OCI-M2 (cell line): ENCODE data around the gene CRK.

Source experiments
- DNase-seq: peaks from one replicate; lab custom pipeline; 2025; ENCODE audit not compliant: unreplicated experiment; lab: John Stamatoyannopoulos, UW

CRK gene

DNA sequence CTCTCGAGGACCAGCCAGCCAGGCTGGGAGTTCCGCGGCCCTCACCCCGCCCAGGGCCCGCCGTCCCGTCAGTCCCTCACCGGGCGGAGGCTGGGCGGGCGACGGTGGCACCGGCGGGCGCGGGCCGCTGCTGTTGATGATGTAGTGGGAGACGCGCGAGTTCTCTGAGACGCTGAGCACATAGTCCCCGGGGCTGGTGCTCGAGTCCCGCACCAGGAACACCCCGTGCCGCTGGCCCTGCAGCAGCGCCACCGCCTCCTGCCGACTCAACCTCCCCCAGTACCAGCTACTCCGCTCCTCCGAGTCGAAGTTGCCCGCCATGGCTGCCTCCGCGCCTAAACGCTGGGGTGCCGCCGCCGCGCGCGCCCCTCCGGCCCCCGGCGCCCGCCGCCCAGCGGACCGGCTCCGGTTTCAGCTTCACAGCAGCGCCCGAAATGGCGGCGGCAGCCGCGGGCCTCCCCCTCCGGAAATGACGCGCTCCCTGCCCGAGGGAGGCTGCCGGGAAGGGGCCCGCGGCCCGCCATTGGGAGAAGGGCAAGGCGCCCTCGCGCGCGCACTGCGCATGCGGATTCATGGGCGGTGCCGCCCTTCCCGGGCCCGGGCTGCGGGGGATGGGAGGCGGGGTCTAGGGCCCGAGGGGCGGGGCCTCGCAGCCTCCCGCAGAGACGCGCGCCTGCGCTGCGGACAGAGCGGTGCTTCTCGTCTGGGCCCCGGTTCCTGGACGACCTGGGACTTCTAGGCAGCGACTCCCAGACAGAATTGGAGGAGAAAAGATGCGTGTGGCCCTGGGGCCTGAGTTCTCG, at the start of gene CRK:
Gene CRK, minus strand, starts transcription at position 436 of the 803 bp plus-strand sequence. Its CDS starts 115 bp downstream, at position 321.
- DNase-seq: peak; percentile 74

DNA sequence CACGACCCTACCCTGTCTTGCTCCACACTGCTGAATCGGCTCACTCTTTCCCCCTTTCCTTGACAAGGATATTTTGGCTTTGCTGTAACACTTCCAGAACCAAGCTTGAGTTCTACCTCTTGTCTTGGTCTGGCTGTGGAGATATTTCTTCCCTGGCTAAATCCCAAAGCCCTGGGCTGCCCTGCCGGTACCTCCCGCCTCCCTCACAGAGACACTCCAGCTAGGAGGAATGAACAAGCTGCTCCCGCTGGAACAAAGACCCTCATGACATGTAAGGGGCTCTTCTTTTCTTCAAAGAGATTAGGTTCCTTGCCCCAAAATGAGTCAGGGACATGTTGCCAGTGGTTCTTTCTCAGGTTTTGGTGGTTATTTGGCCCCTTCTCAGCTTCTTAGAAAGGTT, 49.6 kb upstream of the CRK start:
- no peak for DNase-seq

DNA sequence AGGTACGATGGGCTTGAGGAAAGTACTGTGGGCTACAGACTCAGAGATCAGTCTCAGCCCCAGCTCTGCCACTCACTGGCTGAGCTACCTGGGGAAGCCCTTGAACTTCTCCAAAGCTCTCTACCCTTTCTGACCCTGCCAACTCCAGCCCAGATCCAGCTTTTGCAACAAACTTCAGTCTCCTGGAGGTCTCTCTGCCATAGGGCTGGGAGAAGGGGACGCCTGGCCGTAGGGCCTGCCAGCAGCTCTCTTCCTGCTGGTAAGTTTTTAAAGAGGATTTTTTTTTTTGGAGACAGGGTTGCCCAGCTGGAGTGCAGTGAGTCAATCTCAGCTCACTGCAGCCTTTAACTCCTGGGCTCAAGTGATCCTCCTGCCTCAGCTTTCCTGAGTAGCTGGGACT, 48.8 kb upstream of the CRK start:
- DNase-seq: no peak

DNA sequence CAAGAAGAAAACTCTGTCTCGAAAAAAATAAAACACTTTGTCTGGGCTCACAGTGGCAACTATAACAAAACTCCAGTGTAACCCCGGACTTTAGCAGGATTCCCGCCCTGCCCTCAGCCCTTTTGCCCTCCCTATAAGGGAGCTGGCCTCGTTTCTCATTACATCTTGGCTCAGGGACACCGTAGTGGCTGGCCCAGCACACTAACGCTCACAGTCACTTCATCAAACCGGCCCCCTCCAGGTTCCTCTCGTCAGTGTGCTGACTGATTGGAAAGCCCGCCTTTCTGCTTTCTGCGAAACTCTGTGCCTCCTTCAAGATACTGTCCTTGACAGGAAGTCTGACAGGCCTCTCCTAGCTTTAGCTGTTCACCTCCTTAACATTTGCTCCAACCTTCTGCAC, 47.7 kb upstream of the CRK start:
- DNase-seq: no peak

DNA sequence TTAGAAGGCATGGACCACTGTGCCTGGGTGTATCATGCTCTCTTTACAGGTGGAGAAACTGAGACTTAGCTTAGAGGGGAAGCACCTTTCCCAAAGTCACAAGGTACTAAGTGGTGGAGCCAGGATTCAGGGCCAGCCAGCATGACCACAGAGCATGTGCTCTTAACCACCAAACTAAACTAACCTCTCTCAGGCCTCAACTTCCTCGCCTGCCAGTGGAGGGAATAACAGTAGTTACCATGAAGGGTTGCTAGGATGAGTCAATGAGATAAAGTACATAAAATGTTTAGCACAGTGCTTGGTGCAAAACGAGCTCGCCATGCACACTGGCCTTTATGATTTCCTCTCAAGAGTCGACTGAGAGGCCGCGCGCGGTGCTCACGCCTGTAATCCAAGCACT, 42.8 kb upstream of the CRK start:
- DNase-seq: no peak

DNA sequence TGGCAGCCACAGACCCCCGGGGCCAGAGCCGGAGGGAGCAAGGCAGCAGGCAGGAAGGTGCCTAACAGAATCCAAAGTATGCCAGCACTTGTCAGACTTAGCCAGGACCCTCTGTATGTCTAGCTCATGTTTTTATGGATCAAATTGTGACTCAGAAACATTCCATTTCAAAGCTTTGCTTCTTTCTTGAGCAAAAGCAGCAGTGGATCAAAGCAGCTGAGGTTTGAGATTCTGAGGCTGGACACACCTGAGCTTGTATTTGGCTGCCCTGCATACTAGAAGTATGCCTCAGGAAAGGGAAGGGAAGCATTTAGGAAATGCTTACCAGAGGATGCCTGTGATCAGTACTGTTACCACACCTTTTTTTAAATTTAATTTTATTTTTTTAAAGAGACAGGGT, 42.2 kb upstream of the CRK start:
- DNase-seq: no peak

DNA sequence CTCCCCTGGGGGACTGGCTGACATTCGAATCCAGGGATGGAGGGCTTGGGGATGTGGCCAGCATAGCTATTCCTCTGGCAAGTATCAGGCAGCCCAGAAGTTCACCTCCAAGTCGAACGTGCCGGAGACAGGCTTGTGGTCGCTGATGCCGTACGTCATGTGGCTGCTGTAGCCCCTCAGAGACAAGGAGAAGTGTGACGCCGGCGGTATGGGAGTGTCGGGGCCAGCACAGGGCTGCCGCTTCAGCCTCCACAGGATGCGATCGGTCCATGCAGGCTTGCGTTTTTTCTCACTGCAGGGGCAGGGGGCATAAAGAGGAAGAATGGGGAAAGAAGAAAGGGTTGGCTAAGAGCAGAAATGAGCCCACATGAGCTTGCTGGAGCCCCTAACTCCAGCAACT, 41.8 kb upstream of the CRK start:
- no peak for DNase-seq

DNA sequence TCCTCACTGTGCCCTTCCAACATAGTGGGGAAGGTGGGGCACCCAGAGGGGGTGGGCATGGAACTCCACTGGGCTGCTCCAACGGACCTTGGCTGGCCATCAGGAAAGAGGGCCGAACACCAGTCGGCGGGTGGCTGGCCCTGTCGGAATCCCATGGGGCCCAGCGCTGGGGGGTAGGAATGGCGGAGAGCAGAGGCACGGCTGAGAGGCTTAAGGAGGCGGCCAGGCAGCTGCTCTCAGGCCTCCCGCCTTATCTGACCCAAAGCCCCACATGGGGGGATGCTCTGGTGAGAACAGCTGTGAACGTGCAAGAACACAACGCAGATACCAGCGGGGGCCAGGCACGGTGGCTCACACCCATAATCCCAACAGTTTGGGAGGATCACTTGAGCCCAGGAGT, 40.8 kb upstream of the CRK start:
- no peak for DNase-seq

DNA sequence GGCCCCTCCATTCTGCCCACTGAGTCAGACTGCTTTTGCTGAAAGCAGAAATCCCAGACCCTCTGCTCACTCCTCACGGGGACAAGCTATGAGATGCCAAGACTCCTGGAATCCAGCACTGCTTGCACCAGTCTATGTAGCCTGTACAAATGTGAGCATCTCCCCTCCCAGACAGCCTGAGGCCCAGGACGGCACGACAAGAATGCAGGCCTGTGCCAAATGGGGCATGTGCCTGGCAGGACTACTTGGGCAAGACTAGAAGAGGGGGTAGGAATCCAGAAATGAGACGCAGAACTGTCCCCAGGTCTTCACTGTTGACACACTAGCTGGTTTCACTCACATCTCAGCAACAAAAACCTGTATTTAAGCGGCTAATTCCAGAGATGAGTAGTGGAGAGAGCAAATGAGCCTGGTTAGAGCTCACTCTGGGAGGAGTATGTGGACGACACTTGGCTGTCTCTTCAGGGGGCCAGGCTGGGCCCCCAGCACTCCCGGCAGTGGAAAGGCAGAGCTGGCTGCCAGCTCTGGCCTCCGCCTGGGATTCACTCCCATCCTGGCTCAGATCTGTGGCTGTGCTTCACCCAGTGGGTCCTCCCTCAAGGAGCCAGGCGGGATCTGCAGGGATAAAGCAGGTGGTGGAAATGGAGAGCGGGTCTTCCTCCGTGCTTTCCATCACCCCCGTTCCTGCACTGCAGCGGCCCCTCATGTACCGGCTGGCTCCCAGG, 39.4 kb upstream of the CRK start:
- DNase-seq: no peak

DNA sequence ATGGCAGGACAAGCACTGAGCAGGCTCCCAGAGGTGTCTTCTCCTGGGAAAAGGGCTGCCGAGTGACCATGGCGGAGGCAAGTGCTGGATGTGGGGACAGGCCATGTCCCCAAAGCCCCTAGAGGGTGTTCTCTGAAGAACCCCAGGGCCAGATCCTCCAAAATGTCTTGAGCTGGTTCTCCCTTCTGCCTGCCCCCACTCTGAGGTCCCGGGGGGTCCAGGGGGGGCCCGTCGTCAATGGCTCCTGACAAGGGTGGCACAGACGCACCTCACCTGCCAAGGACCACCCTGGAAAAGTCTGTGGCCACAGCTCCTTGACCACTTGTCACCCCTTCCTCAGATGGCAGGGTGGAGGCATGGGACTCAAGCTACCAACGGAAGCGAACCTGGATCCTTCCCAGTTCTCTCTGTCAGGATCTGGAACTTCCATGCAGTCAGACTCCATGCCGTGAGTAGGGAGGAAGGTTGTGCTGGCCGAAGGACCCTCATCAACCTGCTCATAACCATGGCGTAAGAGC, 38.8 kb upstream of the CRK start:
- DNase-seq: no peak

DNA sequence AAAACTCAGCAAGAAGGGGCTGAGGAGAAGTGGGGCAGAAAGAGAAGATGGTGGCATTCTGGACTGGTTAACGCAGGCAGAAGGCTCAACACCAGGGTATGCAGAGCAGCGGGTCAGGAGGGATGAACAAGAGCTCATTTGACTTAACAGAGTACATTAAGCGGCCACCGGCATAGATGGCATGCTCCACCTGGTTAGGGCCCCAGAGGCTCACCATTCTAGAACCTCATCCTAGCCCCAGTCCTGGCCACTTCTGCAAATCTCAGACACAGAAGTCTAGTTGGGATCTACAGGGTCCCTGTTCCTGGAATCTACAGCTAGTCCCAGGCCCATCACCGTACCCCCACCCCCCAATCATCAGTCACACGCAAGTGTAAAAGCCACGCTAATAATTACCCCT, 38.2 kb upstream of the CRK start:
- DNase-seq: no peak

DNA sequence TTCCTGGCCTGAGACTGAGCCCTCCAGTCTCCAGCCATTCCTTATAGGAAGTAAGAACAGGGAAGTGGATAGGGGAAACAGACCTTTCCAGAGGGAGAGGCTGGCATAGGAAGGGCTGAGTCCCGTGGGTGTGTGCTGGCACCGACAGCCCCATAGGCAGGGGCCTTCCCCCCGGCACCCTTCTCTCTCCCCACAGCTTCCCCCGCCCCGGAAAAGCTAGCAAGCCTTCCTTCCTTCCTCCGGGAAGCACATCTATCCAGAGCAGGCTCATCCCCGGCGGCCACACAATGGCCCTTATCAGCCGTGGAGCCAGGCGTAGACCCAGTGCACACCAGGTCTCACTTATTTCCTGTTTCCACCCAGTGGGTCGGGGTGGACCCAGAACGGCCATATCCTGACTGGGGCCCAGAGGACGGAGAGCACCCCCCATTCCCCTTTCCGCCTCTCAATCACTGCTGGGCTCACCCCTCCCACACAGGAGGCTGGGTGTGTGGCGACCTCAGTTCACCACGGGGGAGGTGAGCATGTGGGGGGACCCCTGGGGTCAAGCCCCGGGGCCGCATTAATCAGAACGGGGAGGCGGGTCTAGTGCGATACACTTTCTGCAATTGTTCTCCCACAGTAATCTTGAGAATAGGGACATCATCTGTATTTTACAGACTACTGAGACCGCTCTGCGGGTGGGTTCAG, 37.4 kb upstream of the CRK start:
- no peak for DNase-seq

DNA sequence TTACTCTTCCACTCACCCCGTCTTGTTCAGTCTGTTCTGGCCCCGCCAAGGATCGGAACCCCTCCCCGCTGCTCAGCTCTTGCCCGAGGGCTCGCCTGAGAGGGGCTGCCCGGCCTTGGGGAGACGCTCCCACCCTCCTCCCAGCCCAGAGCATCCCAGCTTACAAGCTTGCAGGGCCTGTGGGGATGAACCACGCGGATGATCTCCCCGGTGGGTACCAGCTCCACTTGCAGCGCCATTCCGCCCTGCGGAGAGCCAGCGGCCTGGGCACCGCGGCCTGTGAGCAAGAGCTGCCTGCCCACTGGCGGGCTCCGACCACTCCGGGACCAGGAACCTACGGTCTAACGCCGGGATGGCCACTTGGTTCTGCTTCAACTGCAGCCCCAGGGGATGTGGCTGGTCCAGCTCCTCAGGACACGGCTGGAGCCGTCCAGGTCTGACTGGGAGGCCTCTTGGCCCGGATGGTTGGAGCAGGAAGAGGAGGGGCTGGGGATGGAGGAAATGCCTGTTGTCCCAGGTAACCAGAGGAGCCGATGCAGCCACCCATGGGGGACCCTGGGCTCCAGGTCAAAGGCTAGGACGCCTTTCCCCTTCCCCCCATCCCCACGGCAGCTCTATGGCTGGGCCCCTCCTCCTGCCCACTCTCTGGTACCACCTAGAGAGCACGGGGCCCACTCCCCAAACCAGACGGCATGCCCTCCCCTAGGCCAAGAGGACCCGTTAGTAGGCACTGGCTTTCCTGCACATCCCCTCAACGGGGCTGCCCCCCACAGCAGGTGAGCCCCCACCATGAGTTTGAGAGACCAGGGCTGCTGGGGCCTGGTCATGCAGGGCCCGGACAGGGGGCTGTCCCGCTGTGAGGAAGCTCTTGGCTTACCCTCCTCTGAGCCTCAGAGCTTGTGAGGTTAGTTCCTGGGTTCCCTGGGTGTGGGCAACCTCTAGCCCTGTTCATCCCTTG, 36.5 kb upstream of the CRK start, which contains the start of gene MYO1C:
Gene MYO1C, minus strand, starts transcription at position 438 of the 958 bp plus-strand sequence. Its CDS starts 199 bp downstream, at position 239.
- DNase-seq: no peak

DNA sequence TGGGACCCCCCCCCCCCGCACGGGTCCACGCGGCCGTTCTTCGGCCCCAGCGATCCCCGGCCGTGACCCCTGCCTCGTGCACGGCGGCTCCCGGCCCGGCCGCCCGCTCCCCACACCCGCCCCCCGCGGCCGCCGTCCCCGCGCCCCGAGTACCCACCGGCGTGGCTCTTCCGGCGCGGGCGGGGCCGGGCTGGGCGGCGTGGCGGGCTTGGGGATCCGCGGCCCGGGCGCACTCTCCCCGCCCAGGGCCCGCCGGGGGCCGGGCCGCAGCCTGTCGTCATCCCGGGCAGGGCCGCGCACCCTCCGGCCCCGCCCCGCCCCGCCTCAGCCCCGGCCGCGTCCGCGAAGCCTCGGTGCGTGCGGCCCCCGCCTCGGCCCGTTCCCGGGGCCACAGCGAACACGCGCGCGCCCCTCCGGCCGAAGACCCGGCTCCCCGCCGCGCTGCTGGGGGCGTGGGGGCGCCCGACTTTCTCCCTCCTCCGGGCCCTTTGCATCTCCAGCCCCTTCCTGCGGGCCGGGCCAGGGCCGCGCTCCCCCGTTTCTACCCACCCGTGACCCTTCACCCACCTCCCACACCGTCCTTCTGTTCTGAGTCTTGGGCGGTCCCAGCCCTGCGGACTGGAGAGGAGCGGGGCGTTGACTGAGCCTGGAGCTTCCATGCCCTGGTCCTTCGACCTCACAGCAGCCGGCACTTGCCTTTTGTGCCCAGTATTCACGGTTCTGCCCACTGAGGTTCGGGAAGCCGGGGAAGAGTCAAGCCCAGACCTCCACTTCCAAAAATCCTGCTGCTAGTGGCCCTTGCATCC, 35.6 kb upstream of the CRK start:
- DNase-seq: no peak

DNA sequence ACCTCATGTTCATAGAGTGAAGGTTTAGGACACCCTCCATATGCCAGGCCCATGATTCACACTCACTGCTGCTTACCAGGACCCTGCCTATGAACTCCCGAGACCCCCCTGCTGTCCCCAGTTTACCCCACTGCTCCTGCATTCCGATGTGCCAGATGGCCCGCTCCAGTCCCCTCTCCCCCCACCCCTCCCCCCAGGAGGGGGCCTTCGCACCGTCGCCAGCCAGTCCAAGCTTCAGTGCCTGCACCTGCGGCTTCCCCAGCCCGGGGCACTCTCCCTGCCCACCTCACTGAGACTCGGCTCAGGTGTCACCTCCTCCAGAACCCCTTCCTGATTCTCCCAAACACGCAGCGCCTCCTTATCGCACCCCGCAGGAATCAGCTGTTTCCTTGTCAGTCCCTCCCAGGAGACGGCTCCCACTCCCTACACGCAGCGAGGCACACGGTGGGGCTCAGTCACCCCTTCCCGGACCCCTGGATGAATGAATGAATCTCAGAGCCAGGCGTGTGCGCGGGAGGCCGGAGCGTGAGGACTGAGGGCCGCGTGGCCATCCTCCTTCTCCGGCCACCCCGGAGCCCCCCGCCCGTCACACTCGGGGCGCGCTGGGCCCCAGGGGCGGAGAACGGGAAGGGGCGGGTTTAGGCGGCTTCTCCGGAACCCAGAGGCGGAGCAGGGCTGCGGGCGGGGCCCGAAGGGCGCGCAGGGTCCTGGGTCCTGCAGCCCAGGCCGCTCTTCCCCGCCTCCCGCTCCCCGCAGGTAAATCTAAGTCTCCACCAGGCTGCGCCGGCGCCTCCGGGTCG, 34.8 kb upstream of the CRK start:
- no peak for DNase-seq

DNA sequence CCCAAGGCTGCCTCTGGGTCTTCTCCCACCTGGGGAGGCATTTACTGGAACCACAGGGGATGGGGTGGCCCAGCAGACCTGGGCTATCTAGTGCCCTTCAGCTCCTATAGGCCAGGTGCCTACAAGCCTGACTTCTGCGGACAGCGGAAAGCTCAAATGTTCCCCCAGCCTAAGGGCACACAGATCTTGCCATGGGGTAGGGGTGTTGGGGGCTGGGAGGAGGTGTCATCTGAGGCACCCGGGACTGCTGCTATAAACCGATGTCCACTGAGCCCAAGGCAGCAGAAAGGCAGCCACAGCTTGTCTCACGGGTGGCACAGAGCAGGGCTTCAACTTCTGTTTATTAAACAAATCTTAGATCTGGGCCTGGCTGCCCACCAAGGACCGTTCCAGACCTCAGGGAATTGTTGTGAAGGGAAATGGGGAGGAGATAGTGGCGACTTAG, 32.8 kb upstream of the CRK start:
- DNase-seq: no peak

DNA sequence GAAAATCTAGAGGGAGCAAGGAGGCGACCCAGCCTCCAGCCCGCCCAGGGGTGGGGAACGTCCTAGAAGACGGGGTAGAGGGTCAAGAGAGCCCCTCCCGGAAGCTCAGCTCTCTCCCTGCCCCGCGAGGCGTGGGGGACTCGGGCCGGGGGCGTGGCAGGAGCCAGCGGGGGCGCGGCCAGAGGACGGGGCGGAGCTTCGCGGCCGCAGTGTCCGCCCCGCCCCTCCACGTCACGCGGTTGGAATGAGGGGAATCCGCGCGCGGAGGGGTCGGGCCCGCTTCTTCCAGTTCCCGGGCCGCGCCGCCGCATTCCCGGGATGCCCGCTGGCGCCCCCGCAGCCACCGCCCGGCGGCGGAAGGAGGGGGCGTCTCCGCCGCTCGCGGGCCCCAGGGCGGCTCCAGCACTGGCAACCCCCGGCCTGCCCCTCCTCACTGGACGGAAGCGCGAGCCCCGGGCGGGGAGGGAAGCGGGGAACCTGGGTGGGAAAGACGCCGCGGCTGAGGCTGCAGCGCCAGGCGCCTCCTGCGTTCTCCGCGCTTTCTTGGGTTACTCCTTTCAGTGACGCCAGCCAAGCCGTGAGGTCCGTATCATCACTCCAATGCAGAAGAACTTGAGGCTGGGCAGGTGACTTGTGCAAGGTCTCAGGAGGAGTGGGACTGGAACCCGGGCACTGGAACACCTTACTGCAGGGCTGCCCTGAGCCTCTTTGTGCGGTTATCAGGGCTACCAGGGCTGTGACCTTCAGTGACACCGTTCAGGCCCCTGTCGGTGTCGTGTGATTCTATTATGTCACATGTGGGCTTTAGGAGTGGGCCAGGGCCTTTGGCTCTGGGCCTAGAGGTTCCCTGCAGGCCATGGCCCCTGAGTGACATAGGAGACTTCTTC, 32.1 kb upstream of the CRK start:
- DNase-seq: peak; percentile 23
